H9 (cell line): ENCODE data around the gene LRRC7. TPM values are rescaled to one million over a fixed set of nuclear protein-coding genes. Genes with fewer than 3 reads are reported as not detected.
"Not testable (repeated sequence)": the region's sequence is repeated elsewhere in the genome, so short reads cannot be mapped to it uniquely, and the experiment has no call there.

Source experiments
- DNase-seq: peaks from one replicate; pipeline ENCODE4 v3.0.0-alpha.2; 2017
- H2AFZ ChIP-seq: one replicate; pipeline ENCODE4 v1.6.1; 2013; ENCODE audit warnings: mild to moderate bottlenecking, low read length, control low read depth, moderate library complexity
- H2AK5ac ChIP-seq: 2 replicates; pipeline ENCODE4 v1.6.1; 2013; ENCODE audit warnings: low read length, control low read depth, mixed read lengths; ENCODE audit not compliant: insufficient read length
- H2BK120ac ChIP-seq: one replicate; pipeline ENCODE4 v1.6.1; 2013; ENCODE audit warnings: low read depth, mild to moderate bottlenecking, low read length, control low read depth, inconsistent platforms; ENCODE audit not compliant: poor library complexity, severe bottlenecking
- H2BK12ac ChIP-seq: 2 replicates; pipeline ENCODE4 v1.6.1; 2013; ENCODE audit warnings: low read length, control low read depth, mixed read lengths, low read depth; ENCODE audit not compliant: insufficient read length
- H2BK15ac ChIP-seq: 2 replicates; pipeline ENCODE4 v1.6.1; 2013; ENCODE audit warnings: low read depth, low read length, control low read depth
- H2BK20ac ChIP-seq: one replicate; pipeline ENCODE4 v1.6.1; 2013; ENCODE audit warnings: low read depth, mild to moderate bottlenecking, low read length, control low read depth, inconsistent platforms; ENCODE audit not compliant: poor library complexity, severe bottlenecking
- H2BK5ac ChIP-seq: 2 replicates; pipeline ENCODE4 v1.6.1; 2013; ENCODE audit warnings: low read length, control low read depth, mixed read lengths; ENCODE audit not compliant: insufficient read length
- H3K14ac ChIP-seq: 2 replicates; pipeline ENCODE4 v1.6.1; 2013; ENCODE audit warnings: low read length, control low read depth; ENCODE audit not compliant: insufficient read depth
- H3K18ac ChIP-seq: 2 replicates; pipeline ENCODE4 v1.6.1; 2013; ENCODE audit warnings: low read depth, mild to moderate bottlenecking, mixed read lengths, low read length, control low read depth; ENCODE audit not compliant: insufficient read length
- H3K23ac ChIP-seq: 2 replicates; pipeline ENCODE4 v1.6.1; 2013; ENCODE audit warnings: low read length, control low read depth, mixed read lengths, low read depth; ENCODE audit not compliant: insufficient read length
- H3K23me2 ChIP-seq: 2 replicates; pipeline ENCODE4 v1.6.1; 2013; ENCODE audit warnings: low read depth, mild to moderate bottlenecking, mixed read lengths, low read length, control low read depth; ENCODE audit not compliant: insufficient read length, poor library complexity, severe bottlenecking
- H3K27ac ChIP-seq: 2 replicates; pipeline ENCODE4 v1.5.1; 2013; ENCODE audit warnings: low read length, control low read depth, mixed read lengths, low read depth; ENCODE audit not compliant: insufficient read length
- H3K27me3 ChIP-seq: 2 replicates; pipeline ENCODE4 v1.6.1; 2013; ENCODE audit warnings: low read length, control low read depth, inconsistent platforms; ENCODE audit not compliant: insufficient read depth
- H3K4ac ChIP-seq: 2 replicates; pipeline ENCODE4 v1.6.1; 2013; ENCODE audit warnings: low read depth, mild to moderate bottlenecking, control low read depth, inconsistent platforms, low read length, moderate library complexity
- H3K4me1 ChIP-seq: 2 replicates; pipeline ENCODE4 v1.6.1; 2013; ENCODE audit warnings: low read length, control low read depth, inconsistent platforms; ENCODE audit not compliant: insufficient read depth
- H3K4me2 ChIP-seq: 2 replicates; pipeline ENCODE4 v1.6.1; 2013; ENCODE audit warnings: low read length, control low read depth, mixed read lengths; ENCODE audit not compliant: insufficient read length, insufficient read depth
- H3K56ac ChIP-seq: 2 replicates; pipeline ENCODE4 v1.6.1; 2013; ENCODE audit warnings: low read depth, mild to moderate bottlenecking, mixed read lengths, low read length, control low read depth; ENCODE audit not compliant: insufficient read length
- H3K79me1 ChIP-seq: 2 replicates; pipeline ENCODE4 v1.6.1; 2013; ENCODE audit warnings: low read depth, mild to moderate bottlenecking, moderate library complexity, low read length, control low read depth, inconsistent platforms; ENCODE audit not compliant: insufficient read depth, poor library complexity, severe bottlenecking
- H3K79me2 ChIP-seq: 2 replicates; pipeline ENCODE4 v1.6.1; 2013; ENCODE audit warnings: low read length, control low read depth, inconsistent platforms; ENCODE audit not compliant: insufficient read depth
- H3K9ac ChIP-seq: 2 replicates; pipeline ENCODE4 v1.6.1; 2013; ENCODE audit warnings: low read length, control low read depth, mixed read lengths; ENCODE audit not compliant: insufficient read length; ENCODE audit errors: extremely low read depth
- H3K9me3 ChIP-seq: one replicate; pipeline ENCODE4 v1.6.1; 2013; ENCODE audit warnings: low read depth, low read length, inconsistent platforms; ENCODE audit not compliant: control insufficient read depth
- H3T11ph ChIP-seq: one replicate; pipeline ENCODE4 v1.6.1; 2013; ENCODE audit warnings: mild to moderate bottlenecking, low read length, control low read depth, inconsistent platforms
- H4K20me1 ChIP-seq: one replicate; pipeline ENCODE4 v1.6.1; 2013; ENCODE audit not compliant: control insufficient read depth, insufficient read length, insufficient read depth
- H4K5ac ChIP-seq: 2 replicates; pipeline ENCODE4 v1.6.1; 2013; ENCODE audit warnings: low read depth, mild to moderate bottlenecking, mixed read lengths, low read length, control low read depth; ENCODE audit not compliant: insufficient read length
- H4K8ac ChIP-seq: replicated peaks from 2 replicates; pipeline ENCODE4 v1.6.1; 2013; ENCODE audit warnings: low read length, control low read depth, mixed read lengths, low read depth; ENCODE audit not compliant: insufficient read length
- H4K91ac ChIP-seq: 2 replicates; pipeline ENCODE4 v1.6.1; 2013; ENCODE audit warnings: low read depth, mild to moderate bottlenecking, moderate library complexity, mixed read lengths, low read length, control low read depth; ENCODE audit not compliant: insufficient read length
- H3K27ac Mint-ChIP-seq, 3 experiments: 2 replicates in 2 of 3; 3 replicates in 1 of 3; pipeline ENCODE4 v1.8.0; 2020 to 2021; ENCODE audit warnings: mixed read lengths in 3 of 3, mild to moderate bottlenecking in 1 of 3, moderate library complexity in 1 of 3
- H3K27me3 Mint-ChIP-seq: 2 replicates; pipeline ENCODE4 v1.8.0; 2021; ENCODE audit warnings: low read depth, mild to moderate bottlenecking, moderate library complexity, mixed read lengths
- H3K36me3 Mint-ChIP-seq, 3 experiments: 2 replicates in 2 of 3; 3 replicates in 1 of 3; pipeline ENCODE4 v1.8.0; 2020 to 2021; ENCODE audit warnings: low read depth in 3 of 3, mixed read lengths in 3 of 3; ENCODE audit not compliant: insufficient read depth in 1 of 3
- H3K4me1 Mint-ChIP-seq, 2 experiments: 2 replicates each; pipeline ENCODE4 v1.8.0; 2020; ENCODE audit warnings: mixed read lengths in 2 of 2
- H3K4me3 Mint-ChIP-seq, 2 experiments: 2 replicates in 1 of 2; 3 replicates in 1 of 2; pipeline ENCODE4 v1.8.0; 2020 to 2021; ENCODE audit warnings: mild to moderate bottlenecking in 2 of 2, mixed read lengths in 2 of 2, moderate library complexity in 1 of 2
- H3K9me3 Mint-ChIP-seq, 2 experiments: 2 replicates in 1 of 2; 3 replicates in 1 of 2; pipeline ENCODE4 v1.8.0; 2020; ENCODE audit warnings: mild to moderate bottlenecking in 2 of 2, mixed read lengths in 2 of 2, moderate library complexity in 1 of 2
- CTCF ChIP-seq: fragments of 200-600 bp; sonication (generic); conservative IDR thresholded peaks from 3 replicates; pipeline ENCODE4 v1.8.0; 2021; ENCODE audit warnings: antibody characterized with exemption, mild to moderate bottlenecking
- WGBS: extraction: QIAGEN DNeasy Blood & Tissue Kit; methylation state at CpG from one replicate; pipeline ENCODE4 v1.1.7; 2013; ENCODE audit warnings: missing lambda C conversion rate, low lambda C conversion rate, mixed read lengths; ENCODE audit not compliant: insufficient read length; ENCODE audit errors: extremely low coverage; 5-methylcytosine and 5-hydroxymethylcytosine counted together
- total RNA-seq: library from RNA; stranded (reverse); gene quantifications from 2 replicates; pipeline ENCODE4 v1.2.1, GENCODE V29; 2021

LRRC7 gene
- total RNA-seq, 1 experiment from 2014 or later, result not detected

GRCh38 chr1:69878338-69878737, 310.6 kb downstream of the LRRC7 start:
- Histone ChIP-seq H4K91ac (no peak overlapping the region), H3K79me2 (no peaks in the 10 kb centered on the region), H3K4ac (no peak overlapping the region), H3K23me2 (no peaks in the 10 kb centered on the region), H3K14ac (no peak overlapping the region), H3K27me3 (no peaks in the 10 kb centered on the region), H3T11ph (no peak overlapping the region), H2BK120ac (no peak overlapping the region), H2BK5ac (no peak overlapping the region), H2AFZ (no peak overlapping the region), H4K20me1 (no peaks in the 10 kb centered on the region), H3K9me3 (no peaks in the 10 kb centered on the region), H3K56ac (no peak overlapping the region), H3K4me2 (no peak overlapping the region), H3K23ac (no peak overlapping the region), H3K4me1 (no peaks in the 10 kb centered on the region), H3K18ac (no peak overlapping the region), H4K5ac (no peak overlapping the region), H2BK20ac (no peak overlapping the region), H3K27ac (no peak overlapping the region), H4K8ac (no peak overlapping the region), H2BK15ac (no peak overlapping the region), H2BK12ac (no peak overlapping the region), H3K79me1 (no peaks in the 10 kb centered on the region), H2AK5ac (no peak overlapping the region), H3K9ac (no peak overlapping the region)
- Mint-ChIP-seq H3K9me3 (no peaks in the 10 kb centered on the region), H3K27ac (no peak overlapping the region), H3K4me3 (no peak overlapping the region), H3K36me3 (no peaks in the 10 kb centered on the region), H3K4me1 (no peaks in the 10 kb centered on the region), H3K27me3 (no peaks in the 10 kb centered on the region)
- no peak for TF ChIP-seq CTCF
- WGBS, result no CpG with 5 or more reads among the region's 3 CpGs
- no peak for DNase-seq

GRCh38 chr1:69888016-69888415, 320.3 kb downstream of the LRRC7 start:
- not testable (repeated sequence) for H2BK12ac ChIP-seq, H3K56ac ChIP-seq, H3K23me2 ChIP-seq, H4K20me1 ChIP-seq, H4K5ac ChIP-seq, H3K79me2 ChIP-seq, H2BK15ac ChIP-seq, H3K4ac ChIP-seq, H2BK20ac ChIP-seq, H3K14ac ChIP-seq, H3K18ac ChIP-seq, H3K27me3 Mint-ChIP-seq, H4K91ac ChIP-seq, H2BK120ac ChIP-seq, H3K79me1 ChIP-seq, H3K27me3 ChIP-seq, H3T11ph ChIP-seq, H3K9ac ChIP-seq, H3K4me3 Mint-ChIP-seq, H3K4me1 Mint-ChIP-seq, DNase-seq, H3K4me2 ChIP-seq, H3K4me1 ChIP-seq, H3K27ac ChIP-seq, H2BK5ac ChIP-seq, H3K23ac ChIP-seq, H4K8ac ChIP-seq, H2AK5ac ChIP-seq, H2AFZ ChIP-seq, H3K27ac Mint-ChIP-seq, H3K9me3 ChIP-seq
- WGBS, result no CpG with 5 or more reads among the region's 14 CpGs
- H3K9me3 Mint-ChIP-seq, result peaks cover 29 to 30% of the 10 kb centered on the region in 2 experiments
- H3K36me3 Mint-ChIP-seq, result peaks cover 4 to 21% (median 14%) of the 10 kb centered on the region in 3 experiments
